Measurements from ENCODE around the gene SIGLEC15. TPM values are rescaled to one million over a fixed set of nuclear protein-coding genes. Genes with fewer than 3 reads are reported as not detected.

The SIGLEC15 gene
- total and polyA plus RNA-seq, 10 of the 15 experiments (the other 5 are each of a cell fraction or from before 2014, with no cell fraction given): 0.09 to 0.45 TPM; not detected in 8

- TF ChIP-seq CBX3 (IDR thresholded peaks at IDR 0.05; ENCODE audit: borderline replicate concordance, low read depth) (no peak), NFYA (IDR thresholded peaks at IDR 0.05; ENCODE audit: borderline replicate concordance, low read depth, low read length) (no peak)
Measured at GRCh38 chr18:45805551-45805950, 19.9 kb upstream of the SIGLEC15 start (continued).

GRCh38 chr18:45806226-45806625 lies 19.2 kb upstream of the SIGLEC15 start:
- 19% methylated on average over 2 of the region's 2 CpGs for WGBS (ENCODE audit: insufficient coverage, insufficient replicate concordance, low lambda C conversion rate, missing lambda C conversion rate)
- Histone ChIP-seq H3K4me1 (ENCODE audit: control insufficient read depth, insufficient read depth, low read length) (no peaks in the 10 kb centered on the region), H3K9me3 (replicated peaks; ENCODE audit: control insufficient read depth, insufficient read depth, low read length) (peaks cover 4% of the 10 kb centered on the region; the same call in 2 of the 3 replicates), H3K79me2 (ENCODE audit: control insufficient read depth, insufficient read depth, low read length) (no peaks in the 10 kb centered on the region), H3K4me2 (ENCODE audit: control insufficient read depth, insufficient read depth) (no peak overlapping the region), H3K36me3 (ENCODE audit: control insufficient read depth in 2 of 2, insufficient read depth in 2 of 2, low read length in 1 of 2) (no peaks in the 10 kb centered on the region), H3K4me3 (no peak overlapping the region), H2AFZ (ENCODE audit: control insufficient read depth, low read depth, low read length) (no peak overlapping the region; the same call in 1 of the 2 replicates), H3K27me3 (replicated peaks in 1 of 2; ENCODE audit: control insufficient read depth in 2 of 2, insufficient read depth in 2 of 2, low read length in 1 of 2) (no peaks in the 10 kb centered on the region), H4K20me1 (ENCODE audit: control insufficient read depth, insufficient read depth) (no peaks in the 10 kb centered on the region), H3K9ac (ENCODE audit: control insufficient read depth, insufficient read depth, low read length) (no peak overlapping the region), H3K27ac (ENCODE audit: control insufficient read depth, insufficient read depth) (no peak overlapping the region)
- no peak for ATAC-seq
- TF ChIP-seq MYB (IDR thresholded peaks at IDR 0.05; ENCODE audit: borderline replicate concordance, low read depth, low read length): no peak
- no peak for TF ChIP-seq YY1 (IDR thresholded peaks at IDR 0.05; ENCODE audit: low read depth, low read length)
- no peak for TF ChIP-seq ZBED1 (IDR thresholded peaks at IDR 0.05; ENCODE audit: borderline replicate concordance)
- TF ChIP-seq NFXL1 (IDR thresholded peaks at IDR 0.05; ENCODE audit: borderline replicate concordance): no peak
- TF ChIP-seq PRDM15 (CRISPR knock-in tag; IDR thresholded peaks at IDR 0.05): no peak
- no peak for TF ChIP-seq CHD4 (IDR thresholded peaks at IDR 0.05)
- no peak for TF ChIP-seq ZNF24 (IDR thresholded peaks at IDR 0.05)
- TF ChIP-seq TCF7 (IDR thresholded peaks at IDR 0.05; ENCODE audit: borderline replicate concordance): no peak
- TF ChIP-seq MEF2B (IDR thresholded peaks at IDR 0.05; ENCODE audit: partially characterized antibody, poor library complexity, severe bottlenecking): no peak
- no peak for TF ChIP-seq RCOR1 (conservative IDR thresholded peaks at IDR 0.05; ENCODE audit: low read depth, low read length)
- no peak for TF ChIP-seq SRF (IDR thresholded peaks at IDR 0.05; ENCODE audit: low read depth in 2 of 2, low read length in 2 of 2)
- TF ChIP-seq MAX (IDR thresholded peaks at IDR 0.05; ENCODE audit: low read depth, low read length): no peak
- TF ChIP-seq EZH2 (IDR thresholded peaks at IDR 0.05; ENCODE audit: borderline replicate concordance, control insufficient read depth, low read depth, low read length): no peak
- TF ChIP-seq CBX5 (IDR thresholded peaks at IDR 0.05; ENCODE audit: low read depth): no peak
- no peak for TF ChIP-seq RELA (IDR thresholded peaks at IDR 0.05; ENCODE audit: borderline replicate concordance, partially characterized antibody)
- TF ChIP-seq CHD1 (IDR thresholded peaks at IDR 0.05; ENCODE audit: low read depth, low read length): no peak
- intact Hi-C loops (cut with micrococcal nuclease; ENCODE audit: unreplicated experiment): no loop called here
- ChIA-PET SMC1A (ENCODE audit: uncharacterized antibody, unreplicated experiment) (interaction anchor here (0.9 to 1.3 kb wide), 3 partner anchors 24 to 140 kb away, joined by 3 to 4 read pairs (median 4); no protein-coding TSS in a partner anchor), CTCF (interaction anchor here (1.2 to 3.9 kb wide), 5 partner anchors 11 to 118 kb away, joined by 3 to 23 read pairs (median 12); partner anchors contain the start of gene SLC14A1), RAD21 (ENCODE audit: unreplicated experiment) (interaction anchor here (1.3 to 1.5 kb wide), 2 partner anchors 81 to 118 kb away, joined by 3 to 4 read pairs; no protein-coding TSS in a partner anchor), POLR2A (no interaction called here)
- in situ Hi-C loops (cut with MboI): no loop called here
- no peak for FAIRE-seq
- BruUV-seq (replicated peaks): no TSS peak
- no peak for DNase-seq (ENCODE audit: low read depth, low spot score)

All from GM12878 (cell line).